KBM-7 (cell line): Measurements from ENCODE around the gene CCBE1.
"Not testable (repeated sequence)": the region's sequence is repeated elsewhere in the genome, so short reads cannot be mapped to it uniquely, and the experiment has no call there.

Experiments
- DNase-seq: peaks from one replicate; pipeline ENCODE4 v3.0.0-alpha.2; 2015
- in situ Hi-C: fragments of 300-500 bp; cut with MboI; formaldehyde crosslinking; loops from 2 replicates; pipeline ENCODE4 v1.14.3; 2020; ENCODE audit warnings: low sequenced_read_pairs, low pct_unique_long_range_greater_than_20kb, mixed read lengths

Gene CCBE1

DNA sequence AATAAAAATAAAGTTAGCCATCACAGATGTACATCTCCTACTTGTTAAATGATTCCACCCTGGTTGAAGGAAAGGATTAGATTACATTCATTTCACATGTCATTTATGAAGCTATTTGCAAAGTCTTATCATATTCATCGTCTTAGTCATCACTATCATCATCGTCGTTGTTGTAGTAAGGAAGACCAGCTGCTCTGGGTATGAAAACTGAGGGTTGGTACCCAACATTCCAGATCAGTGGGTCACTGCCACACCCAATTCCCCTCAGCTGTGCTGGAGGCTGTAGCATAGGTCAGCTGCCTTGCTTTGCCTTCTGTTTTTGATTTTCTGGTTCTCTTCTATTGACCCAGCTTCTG is 20.9 kb upstream of the CCBE1 start:
- in situ Hi-C loops = no loop called here
- DNase-seq = no peak

DNA sequence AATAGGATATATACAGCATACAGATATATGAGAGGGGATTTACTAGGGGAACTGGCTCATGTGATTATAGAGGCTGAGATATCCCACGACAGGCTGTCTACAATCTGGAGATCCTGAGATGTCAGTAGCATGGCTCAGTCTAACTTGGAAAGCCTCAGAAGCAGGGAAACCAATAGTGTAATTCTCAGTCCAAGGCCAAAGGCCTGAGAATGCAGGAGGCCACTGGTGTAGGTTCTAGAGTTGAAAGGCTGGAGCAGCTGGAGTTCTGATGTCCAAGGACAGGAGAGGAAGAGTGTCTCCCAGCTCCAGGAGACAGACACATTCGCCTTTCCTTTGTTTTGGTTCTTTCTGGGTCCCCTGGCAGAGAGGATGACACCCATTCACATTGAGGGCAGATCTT is 20.1 kb upstream of the CCBE1 start:
- in situ Hi-C loops = no loop called here
- DNase-seq = no peak

DNA sequence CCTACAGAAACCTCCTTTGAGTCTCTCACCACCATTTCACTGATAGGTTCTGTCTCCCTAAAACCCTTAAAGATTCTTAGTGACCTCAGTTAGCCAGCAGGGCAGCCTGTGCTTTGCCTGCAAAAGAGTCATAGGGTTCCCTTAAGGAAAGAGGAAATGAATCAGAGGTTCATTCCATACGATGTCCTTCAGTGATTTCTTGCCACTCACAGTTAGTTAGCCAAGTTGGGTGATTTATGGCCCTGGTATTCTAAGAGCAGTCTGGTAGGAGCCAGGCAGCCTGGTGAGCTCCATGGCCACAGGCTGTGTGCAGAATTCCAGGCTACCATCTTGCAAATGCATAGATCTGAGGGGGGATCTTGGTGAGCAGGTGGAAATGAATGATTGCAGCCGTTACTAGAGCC is 18.7 kb upstream of the CCBE1 start:
- no peak for DNase-seq
- in situ Hi-C loops = no loop called here

DNA sequence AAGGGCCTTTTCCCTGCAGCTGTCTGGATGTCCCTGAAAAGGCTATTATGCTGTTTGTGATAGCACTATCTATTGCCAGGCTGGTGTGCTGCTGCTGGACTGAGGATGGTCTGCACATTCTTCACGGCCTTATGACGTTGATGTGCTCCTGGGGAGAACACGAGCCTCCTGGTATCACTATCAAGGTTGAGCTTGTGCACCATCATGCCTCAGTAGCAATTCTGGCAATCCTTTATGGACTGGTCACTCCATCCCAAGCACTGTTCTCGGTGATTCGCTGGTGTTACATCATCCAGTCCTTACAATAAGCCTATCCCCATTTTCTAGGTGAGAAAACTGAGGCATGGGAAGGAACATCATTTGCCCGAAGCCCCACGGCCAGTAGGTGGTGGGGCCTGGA is 18.2 kb upstream of the CCBE1 start:
- in situ Hi-C loops = no loop called here
- no peak for DNase-seq

DNA sequence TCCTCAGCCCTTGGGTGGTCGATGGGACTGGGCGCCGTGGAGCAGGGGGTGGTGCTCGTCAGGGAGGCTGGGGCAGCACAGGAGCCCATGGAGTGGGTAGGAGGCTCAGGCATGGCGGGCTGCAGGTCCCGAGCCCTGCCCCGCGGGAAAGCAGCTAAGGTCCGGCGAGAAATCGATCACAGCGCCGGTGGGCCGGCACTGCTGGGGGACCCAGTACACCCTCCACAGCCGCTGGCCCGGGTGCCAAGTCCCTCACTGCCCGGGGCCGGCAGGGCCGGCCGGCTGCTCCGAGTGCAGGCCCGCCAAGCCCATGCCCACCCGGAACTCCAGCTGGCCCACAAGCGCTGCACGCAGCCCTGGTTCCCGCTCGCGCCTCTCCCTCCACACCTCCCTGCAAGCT is 16.9 kb upstream of the CCBE1 start:
- DNase-seq, in situ Hi-C loops: not testable (repeated sequence)

DNA sequence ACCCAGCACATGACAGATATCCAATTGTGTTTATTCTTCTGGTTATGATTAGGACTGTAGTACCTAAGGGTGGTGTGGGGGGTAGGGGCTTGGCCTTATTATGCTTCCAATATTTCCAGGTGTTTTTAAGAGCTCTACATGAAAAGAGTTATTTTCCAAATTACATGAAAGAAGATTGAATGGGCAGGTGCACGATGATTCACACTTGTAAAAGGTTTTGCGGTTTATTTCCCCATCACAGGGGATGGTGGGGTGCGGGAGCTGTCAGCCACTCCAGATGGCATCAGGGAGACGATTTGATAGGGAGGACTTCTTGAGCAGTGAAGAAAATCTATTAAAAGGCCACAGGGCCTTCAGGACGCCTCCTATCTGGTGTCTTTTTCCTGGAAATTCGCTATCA is 15.1 kb upstream of the CCBE1 start:
- in situ Hi-C loops = no loop called here
- no peak for DNase-seq

DNA sequence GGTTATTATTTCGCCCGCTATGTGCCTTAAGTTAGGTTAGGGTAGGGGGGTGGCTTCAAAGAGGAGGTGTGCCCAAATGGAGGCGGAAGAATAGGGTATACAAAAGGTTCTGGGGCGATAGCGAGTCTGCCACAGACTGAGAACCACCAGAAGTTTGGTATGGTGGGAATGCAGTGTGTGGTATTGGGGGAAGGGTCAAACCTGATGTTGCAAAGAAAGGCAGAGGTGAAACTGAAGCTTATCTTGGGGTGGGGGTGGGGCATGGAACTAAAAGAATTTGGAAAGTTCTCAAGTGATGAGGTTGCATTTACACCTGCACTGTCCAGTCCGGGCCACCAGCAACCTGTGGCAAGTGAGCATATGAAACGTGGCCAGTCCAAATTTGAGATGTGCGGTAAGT is 11.8 kb upstream of the CCBE1 start:
- in situ Hi-C loops = no loop called here
- DNase-seq = no peak

DNA sequence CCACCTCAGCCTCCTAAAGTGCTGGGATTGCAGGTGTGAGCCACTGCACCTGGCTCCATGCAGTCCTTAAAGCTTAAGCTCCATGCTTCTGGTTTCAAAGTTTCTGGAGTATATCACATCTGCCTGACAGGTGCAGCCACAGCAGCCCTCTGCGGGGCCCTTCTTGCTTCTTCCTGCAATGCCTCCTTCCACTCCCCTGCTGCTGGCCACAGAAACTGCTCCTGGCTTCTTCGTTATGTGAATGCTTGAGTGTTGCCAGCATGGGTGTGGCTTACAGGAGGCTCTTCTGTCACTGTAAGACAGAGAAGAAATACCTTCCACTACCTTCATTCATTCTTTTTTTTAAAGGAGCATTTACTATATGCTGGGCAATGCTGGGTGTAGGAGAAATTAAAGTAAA is 10.1 kb upstream of the CCBE1 start:
- in situ Hi-C loops = no loop called here
- no peak for DNase-seq

DNA sequence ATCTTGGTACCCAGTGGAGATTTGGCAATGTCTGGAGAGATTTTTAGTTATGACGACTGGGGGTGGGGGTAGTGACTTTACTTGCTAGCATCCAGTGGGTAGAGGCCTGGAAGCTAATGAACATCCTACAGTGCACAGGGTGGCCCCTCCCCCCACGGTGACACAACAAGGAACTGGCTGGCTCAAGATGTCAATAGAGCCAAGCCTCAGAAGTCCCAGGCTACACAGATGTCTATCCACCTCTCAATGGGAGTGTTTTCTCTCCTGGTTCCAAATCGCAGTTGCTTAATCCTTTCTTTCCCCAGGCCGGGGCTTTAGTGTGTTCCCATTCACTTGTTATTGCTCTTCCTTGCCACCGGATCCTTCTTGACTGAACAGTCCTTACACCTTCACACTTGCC is 9.3 kb upstream of the CCBE1 start:
- DNase-seq = no peak
- in situ Hi-C loops = no loop called here

DNA sequence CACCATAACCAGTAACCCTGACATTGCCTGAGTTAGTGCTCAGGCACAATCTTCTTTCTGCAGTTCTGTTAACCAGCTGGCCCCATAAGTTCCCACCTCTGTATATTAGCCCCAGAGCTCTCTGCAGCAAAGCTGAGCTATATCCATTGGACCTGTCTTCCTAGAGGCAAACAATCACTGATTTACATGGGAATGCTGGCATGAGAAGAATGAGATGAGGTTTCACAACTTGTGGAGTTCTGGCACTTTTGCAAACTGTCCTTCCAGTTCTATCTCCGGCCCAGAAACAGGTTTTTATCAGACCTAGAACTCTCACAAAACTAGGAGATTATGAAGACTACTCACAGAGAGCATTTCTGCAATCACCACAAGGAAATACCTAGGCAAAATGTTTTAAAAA is 7.9 kb upstream of the CCBE1 start:
- in situ Hi-C loops = no loop called here
- no peak for DNase-seq

DNA sequence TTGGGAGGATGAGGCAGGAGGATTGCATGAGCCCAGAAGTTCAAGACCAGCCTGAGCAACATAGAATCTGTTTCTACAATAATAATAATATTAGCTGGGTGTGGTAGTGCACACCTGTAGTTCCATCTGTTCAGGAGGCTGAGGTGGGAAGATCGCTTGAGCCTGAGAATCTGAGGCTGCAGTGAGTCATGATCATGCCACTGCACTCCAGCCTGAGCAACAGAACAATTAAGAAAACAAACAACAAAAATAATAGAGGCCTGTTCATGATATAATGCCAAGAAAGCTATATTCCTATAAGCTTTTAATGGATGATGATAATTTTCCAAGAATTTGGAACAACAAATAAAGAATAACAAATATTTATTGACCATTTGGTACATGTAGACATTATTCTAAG is 6.9 kb upstream of the CCBE1 start:
- in situ Hi-C loops = no loop called here

DNA sequence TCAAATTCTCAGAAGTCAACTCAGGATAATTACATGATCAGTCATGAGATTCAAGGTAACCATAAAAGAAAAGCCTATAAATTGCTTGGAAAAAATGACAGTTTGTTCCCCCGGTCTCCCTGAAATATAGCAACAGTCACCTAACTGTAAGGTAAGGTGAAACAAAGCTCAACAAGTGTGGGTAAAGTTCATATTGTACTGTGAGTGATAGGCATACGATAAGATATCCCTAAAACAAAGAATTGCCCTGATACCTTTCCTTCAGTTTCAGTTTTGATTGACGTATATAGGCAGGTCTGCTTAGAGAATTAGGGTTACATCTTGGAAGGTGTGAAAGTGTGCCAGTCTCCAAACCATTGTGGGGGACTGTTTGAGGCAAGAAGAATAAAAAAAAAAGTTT is 4.0 kb upstream of the CCBE1 start:
- no peak for DNase-seq
- in situ Hi-C loops = no loop called here

More for the DNA sequence above, 6.9 kb upstream of the CCBE1 start:
- no peak for DNase-seq

DNA sequence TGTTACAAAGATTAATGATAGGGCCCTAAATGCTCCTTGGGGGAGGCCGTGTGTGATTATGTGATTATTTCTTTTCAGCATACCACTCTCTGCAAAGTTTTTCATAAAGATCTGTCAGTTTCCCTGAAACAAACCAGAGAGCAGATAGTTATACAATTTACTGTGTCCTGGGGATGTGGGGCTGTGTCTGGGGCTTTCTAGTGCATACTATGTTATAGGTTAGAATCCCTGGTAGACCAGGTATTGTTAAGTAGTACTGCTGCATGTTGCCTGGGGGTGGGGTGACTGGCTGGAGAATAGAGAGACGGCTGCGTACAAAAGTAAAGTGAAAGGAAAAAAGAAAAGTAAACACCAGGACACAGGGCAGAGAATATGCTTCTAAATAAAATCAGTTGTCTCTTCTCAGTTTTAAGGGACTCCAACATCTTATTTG is 3.3 kb upstream of the CCBE1 start:
- no peak for DNase-seq
- in situ Hi-C loops = no loop called here

DNA sequence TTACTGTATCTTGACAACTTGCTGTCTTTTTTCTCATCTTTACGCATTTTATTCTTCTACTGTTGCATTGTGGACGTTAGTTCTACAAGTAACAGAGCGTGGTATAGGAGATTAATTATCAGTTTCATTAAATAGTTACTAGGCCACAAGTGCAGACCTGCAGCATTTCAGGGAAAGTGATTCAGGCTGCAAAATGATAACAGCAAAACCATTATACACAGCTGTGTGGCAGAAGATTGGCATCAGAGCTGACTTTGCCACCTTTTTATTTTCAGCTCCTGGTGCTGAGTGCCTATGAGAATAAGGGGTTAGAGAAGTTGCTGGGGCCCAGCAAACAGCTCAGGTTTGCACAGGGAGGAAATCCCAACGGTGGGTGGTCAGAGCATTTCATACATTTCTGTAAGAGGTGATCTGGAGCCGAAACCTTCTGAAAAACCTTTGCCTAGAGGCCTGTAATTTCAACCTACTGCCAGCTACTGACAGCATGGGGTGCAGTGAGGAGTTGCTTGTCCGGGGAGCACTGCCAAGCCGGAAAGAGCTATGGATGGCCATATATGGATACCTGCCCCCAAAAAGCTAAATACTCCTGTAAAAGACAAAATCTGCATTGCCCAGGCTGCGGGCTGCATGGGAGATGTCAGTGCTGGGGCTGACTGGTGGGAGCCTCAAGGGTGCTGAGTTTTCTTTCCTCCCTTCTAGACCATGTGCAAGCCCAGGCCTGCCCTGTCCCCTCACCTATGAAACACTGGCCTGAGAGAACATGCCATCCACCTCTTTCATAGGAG is 2.7 kb upstream of the CCBE1 start:
- DNase-seq = no peak
- in situ Hi-C loops = no loop called here

DNA sequence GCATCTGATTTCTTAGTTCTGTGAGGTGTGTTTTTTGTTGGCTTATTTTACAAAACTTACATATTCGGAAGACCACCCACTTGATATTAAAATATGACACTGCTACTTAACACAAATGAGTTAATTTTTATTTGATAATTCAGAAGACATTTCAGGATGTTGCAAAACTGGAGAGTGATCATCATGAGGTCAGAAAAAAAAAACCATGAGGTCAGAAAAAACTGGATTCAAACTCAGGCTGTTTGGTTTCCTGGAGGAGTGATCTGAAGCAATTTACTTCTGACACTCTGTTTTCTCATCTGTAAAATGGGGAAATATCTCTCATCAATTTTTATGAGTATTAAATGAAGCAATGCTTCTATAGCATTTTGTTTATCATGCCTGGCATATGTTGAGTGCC is 1.8 kb upstream of the CCBE1 start:
- in situ Hi-C loops = no loop called here
- DNase-seq = no peak

DNA sequence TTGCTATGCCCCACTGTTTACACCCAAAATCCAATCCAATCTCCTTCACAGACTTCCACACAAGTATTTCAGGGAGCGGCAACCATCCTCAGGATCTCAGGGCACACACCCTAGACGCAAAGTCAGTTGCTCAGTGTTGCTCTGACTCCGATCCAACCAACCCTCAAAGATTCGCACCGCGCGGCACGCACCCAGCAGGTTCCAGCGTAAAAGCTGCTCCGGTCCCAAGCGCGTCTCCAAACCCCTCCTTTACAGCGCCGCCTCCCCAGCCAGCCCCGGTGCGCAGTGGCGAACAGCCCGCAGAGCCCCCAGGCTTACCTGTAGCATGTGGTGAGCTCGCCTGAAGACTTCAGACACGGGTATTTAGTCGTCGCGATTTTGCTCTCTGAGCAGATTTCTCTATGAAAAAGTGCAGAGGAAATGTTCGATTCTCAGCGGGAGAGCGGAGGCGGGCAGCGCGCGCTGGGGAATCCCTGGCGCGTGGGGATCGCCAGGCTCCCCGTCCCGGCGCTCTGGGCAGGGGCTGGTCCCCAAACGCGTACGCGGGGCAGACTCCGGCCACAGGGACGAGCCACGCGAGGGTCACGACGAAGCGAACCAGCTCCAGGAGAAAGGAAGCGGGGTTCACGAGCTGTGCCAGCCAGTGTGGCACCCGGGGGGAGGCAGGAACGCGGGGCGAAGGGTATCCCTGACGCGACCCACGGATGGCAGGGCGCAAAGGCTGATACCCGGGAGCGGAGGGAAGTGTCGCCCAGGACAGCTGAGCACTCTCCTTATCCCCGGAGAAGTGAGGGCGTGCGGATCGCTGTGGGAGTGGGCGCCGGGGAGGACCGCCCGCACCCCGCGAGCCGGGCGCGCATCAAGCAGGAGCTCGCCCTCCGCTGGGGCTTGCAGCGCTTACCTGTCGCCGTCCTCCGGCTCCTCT is 650 bp downstream of the CCBE1 start:
- DNase-seq = no peak
- in situ Hi-C loops = no loop called here

DNA sequence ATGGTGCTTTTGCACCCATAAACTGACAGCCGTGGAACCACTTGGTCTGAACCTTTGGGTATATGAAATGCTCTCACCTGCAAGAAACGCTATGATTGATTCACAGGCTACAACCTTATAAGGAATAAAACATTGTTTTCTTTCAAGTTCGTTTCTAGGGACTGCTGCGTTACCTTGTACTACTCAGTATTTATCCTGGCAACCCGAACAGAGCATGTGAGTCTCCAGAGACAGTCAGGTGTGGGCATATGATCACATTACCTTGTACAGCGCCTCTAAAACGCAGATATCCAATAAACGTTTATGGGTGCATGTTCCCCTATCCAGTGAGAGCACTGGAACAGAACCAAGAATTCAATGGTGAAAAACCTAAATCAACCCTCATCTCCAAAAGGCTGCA is 1.7 kb downstream of the CCBE1 start:
- DNase-seq = no peak
- in situ Hi-C loops = no loop called here

DNA sequence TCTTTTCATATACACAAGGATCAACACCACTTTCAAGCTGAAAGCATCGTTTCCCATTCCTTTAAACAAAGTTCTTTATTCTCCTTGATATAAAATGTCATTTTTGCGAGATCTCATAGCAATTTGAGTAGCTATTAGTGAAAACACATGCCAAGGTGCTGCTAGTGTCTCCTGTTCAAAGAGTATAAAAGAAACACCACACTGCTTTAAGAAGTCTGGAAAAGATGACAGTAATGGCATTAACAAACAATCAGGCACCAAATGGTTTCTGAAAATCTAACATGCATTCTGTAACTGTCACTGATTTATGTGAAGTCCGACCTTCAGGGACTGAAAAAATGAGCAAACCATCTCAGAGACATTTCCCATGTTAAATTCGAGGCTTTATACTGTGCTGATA is 2.4 kb downstream of the CCBE1 start:
- in situ Hi-C loops = no loop called here

DNA sequence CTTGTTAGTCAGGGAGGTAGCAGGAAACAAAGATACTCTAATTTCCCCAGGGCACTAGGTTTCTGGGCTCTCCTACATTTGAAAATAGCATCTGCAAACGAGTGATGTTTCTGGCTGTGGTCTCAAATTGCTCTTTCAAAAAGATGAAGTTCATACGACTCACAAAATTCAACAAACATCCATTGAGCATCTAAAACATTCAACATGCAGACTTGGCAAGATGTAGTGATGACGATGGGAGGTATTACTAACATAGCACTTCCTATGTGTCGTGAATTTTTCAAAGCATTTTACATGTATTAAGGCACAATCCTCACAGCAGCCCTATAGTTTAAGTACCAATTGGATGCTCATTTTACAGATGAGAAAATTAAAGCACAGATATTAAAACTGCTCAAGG is 5.2 kb downstream of the CCBE1 start:
- in situ Hi-C loops = no loop called here
- no peak for DNase-seq

More for the DNA sequence above, 2.4 kb downstream of the CCBE1 start:
- DNase-seq = no peak

DNA sequence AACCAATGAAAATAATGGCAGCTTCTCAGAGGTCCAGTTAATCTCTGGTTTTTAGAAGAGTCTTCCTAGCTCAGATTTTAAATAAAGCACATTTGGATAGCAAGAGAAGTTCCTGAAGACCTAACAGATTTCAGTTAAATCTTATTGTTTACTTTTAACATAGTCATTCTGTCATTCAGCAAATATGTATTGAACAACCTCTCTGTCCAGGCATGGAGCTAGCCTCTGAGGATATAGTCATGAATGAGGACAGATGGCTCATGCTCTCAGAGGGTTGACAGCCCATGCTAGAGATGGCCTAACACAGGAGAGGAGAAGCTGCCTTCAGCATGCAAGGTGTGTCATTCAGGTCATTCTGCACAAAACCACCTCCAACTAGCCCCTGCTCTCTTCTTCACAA is 6.2 kb downstream of the CCBE1 start:
- DNase-seq = no peak
- in situ Hi-C loops = no loop called here
